Left renal pelvis (tissue), 4 donors: ENCODE results near the gene SIDT2. TPM values are rescaled to one million over a fixed set of nuclear protein-coding genes. Genes with fewer than 3 reads are reported as not detected.
"Not testable (repeated sequence)": the region's sequence is repeated elsewhere in the genome, so short reads cannot be mapped to it uniquely, and the experiment has no call there.

Experiments used
- DNase-seq, 4 donors: peaks; one replicate each; pipeline ENCODE4 v3.0.0-alpha.2; 2013; ENCODE audit warnings: low read depth in 4 of 4, low spot score in 3 of 4
- polyA plus RNA-seq, 4 donors: library from polyadenylated mRNA; unstranded; fragments of 120-200 nt; gene quantifications; one replicate each; pipeline ENCODE4 v1.2.1, GENCODE V29; 2013; ENCODE audit not compliant: insufficient read length in 4 of 4

SIDT2 gene
- polyA plus RNA-seq, 4 donors: 38.0 to 47.9 (median 44.5) TPM

- DNase-seq: no peak
Measured at GRCh38 chr11:117171404-117172061, 7.0 kb upstream of the SIDT2 start.

DNA sequence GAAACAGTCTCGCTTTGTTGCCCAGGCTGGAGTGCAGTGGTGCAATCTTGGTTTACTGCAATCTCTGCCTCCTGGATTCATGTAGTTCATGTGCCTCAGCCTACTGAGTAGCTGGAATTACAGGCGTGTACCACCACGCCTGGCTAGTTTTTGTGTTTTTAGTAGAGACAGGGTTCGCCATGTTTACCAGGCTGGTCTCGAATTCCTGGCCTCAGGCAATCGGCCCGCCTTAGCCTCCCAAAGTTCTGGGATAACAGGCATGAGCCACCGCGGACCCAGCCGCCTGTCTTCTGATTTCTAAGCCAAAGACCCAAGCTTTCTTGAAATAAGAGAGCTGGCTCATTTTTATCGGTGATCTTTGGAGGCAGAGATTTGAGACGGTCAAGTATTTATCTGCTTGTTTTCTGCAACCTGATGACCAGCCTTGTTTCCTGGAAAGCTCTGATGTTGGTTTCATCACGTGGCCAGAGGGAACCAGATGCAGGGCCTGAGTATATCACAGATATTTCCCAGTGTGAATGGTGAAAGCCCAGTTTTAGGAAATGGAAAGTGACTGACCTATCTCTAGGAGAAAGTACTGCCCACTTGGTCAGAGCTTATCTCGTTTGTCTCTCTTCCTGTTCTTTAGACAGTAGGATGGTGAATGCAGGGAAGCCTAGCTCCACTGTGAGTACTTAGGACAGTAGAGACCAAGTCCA, 5.7 kb upstream of the SIDT2 start:
- no peak for DNase-seq

- DNase-seq: no peak
Measured at GRCh38 chr11:117175104-117175503, 3.4 kb upstream of the SIDT2 start.

GRCh38 chr11:117175781-117176180, 2.8 kb upstream of the SIDT2 start:
- no peak for DNase-seq

DNA sequence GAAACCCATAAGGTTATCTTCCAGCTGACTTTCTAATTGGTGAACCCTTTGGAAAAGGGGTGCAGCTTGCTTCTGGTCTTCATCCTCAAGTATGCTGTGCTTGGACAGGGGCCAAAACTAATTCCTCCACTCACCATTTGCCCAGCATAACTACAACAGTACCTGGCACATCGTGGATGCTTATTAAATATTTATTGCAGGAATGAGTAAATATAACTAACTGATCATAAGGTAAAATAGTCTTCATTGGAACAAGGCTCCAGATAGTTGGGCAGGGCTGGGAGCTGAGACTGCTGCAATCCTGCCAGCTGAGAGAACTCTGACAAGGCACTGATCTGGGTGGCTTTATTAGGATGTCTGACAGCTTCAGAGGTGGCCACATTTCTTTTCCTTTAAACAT, 2.4 kb upstream of the SIDT2 start:
- no peak for DNase-seq

- no peak for DNase-seq
Measured at GRCh38 chr11:117177534-117178209, 871 bp upstream of the SIDT2 start.

DNA sequence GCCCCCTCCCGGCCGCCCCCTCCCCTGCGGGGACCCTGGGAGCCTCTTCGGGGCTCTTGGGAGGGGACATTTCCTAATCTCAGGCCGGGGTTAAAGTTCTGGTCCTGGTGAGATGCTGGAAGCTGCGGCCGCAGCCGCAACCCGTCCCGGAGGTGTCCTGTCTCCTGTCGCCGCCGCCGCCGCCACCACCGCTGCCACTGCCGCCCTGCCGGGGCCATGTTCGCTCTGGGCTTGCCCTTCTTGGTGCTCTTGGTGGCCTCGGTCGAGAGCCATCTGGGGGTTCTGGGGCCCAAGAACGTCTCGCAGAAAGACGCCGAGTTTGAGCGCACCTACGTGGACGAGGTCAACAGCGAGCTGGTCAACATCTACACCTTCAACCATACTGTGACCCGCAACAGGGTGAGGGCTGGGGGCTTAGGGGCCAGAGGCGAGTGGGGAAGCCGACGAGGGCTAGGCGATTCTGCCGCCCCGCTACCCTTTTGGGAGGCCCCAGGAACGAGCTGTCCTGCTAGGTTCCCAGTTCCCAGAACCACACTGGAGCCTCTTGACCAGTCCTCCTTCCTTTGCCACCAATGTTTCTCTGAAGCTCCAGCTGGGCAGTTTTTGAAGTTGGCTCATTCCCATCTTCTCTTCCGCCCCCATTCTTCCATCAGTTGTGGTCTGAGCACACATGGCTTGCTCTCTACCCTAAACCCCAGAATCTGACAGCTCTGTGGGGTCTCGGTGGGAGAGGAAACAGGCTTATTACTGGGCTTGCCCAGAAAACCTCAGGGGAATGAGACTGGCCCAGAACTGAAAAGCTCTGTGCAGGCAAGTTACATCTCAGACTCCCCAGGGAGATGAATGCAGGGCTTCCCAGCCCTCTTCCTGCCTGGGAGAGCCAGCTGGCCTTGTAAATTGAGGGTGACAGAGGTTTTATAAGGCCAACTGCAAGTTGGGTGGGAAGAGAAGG, 781 bp downstream of the SIDT2 start:
- DNase-seq: no peak

DNA sequence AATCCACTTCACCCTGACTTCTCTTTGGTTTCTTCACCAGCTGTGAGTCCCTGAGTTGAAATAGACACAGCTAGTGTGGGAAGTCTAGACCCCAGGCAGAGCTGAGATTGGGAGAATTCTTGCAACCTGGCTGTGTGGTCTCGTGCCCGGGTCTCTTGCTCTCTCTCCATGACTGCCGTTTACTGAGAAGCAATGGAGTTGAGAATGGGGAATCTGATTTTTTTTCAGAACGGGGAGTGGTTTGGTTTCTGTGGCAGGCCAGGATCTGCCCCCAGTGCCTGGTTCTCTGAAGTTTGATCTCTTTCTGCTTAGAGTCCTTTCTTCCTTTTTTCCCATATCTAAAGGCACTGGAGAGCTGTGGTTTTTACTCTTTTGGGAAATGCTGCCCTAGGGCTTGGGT, 1.5 kb downstream of the SIDT2 start:
- no peak for DNase-seq

DNA sequence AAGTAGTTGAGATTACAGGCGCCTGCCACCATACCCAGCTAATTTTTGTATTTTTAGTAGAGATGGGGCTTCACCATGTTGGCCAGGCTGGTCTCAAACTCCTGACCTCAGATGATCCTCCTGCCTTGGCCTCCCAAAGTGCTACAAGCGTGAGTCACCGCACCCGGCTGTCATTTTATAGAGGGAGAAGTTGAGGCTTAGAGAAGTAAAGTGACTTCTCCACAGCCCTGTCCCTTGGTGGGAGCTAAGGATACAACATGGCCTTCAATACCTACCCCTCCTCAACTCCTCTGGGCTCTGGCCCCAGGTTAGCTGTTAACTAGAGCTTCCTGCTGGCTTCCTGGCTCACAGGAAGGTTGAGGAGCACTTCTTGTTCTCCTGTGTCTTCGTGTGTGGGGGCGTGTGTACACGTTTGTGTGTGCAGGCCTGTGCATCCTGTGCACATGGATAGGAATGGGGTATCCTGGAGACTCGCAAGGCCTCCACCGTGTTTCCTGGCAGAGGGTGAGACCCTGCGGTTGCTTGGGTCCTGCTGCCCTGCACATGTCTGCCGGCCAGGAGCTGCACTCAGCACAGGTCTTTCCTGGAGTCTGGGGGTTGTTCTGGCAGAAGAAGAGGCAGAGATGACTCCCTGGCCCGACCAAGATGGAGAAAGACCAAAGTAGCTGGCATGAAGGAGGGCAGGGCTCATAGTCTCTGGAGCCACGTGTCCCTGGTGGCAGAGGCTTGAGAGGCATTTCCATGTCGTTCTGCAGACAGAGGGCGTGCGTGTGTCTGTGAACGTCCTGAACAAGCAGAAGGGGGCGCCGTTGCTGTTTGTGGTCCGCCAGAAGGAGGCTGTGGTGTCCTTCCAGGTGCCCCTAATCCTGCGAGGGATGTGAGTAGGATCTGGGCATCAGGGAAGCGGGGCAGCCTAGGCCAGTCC, 2.4 kb downstream of the SIDT2 start:
- no peak for DNase-seq

DNA sequence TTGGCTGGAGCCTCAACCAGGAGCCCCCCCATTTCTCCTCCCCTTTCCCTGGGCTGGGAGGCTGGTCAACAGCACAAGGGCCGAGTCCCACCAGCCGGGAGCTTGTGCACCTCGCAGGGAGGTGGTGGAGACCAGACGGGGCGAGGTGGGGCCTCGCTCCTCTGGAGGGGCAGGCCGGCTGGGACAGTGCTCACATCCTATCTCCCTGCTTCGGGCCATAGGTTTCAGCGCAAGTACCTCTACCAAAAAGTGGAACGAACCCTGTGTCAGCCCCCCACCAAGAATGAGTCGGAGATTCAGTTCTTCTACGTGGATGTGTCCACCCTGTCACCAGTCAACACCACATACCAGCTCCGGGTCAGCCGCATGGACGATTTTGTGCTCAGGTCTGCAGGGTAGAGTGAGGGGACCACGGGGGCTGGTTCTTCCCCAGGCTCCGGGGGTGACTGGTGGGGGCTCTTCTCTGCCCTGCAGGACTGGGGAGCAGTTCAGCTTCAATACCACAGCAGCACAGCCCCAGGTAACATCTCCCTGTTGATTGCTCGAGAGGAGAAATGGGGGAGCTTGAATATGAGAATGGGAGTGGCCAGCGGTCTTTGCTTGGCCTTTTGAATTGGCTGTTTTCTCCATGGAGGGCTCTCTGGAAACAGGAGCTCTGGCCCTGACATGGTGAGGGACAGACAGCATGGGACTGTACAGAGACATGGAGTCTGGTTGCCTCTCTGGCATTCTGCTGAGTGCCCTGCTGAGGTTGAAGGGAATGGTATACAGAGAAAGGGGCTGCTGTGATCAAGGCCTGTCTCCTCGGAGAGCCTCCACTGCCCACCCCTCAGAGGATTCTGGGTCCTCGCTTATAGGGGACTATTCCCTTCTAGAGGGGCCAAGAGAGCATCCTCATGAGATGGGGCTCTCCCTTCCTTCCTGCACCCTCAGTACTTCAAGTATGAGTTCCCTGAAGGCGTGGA, 3.3 kb downstream of the SIDT2 start:
- no peak for DNase-seq

GRCh38 chr11:117182551-117182935, 4.0 kb downstream of the SIDT2 start:
- no peak for DNase-seq

- not testable (repeated sequence) for DNase-seq
Measured at GRCh38 chr11:117183178-117183577, 4.6 kb downstream of the SIDT2 start.

- DNase-seq: no peak
Measured at GRCh38 chr11:117183724-117184349, 5.3 kb downstream of the SIDT2 start.

- DNase-seq: no peak
Measured at GRCh38 chr11:117185736-117186430, 7.3 kb downstream of the SIDT2 start.

- no peak for DNase-seq
Measured at GRCh38 chr11:117186431-117186761, 7.9 kb downstream of the SIDT2 start.

DNA sequence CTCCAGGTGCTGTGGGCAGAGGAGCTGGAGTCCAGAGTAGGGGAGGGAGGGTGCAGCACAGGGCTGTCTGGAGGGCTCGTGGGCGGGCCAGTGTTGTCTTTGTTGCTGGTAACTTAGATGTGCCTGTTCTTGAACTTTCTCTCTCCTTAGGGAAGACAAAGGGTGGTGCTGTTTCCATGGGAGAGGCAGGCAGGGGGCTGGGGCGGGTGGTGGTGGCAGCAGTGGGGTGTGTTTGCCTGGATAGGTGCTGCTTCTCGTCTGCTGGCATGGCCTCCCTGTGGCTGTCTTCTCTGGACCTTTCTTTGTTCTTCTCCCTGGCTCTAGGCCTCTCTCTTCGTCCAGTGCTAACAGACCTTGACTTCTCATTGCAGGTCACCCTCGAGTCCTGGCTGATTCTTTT, 8.5 kb downstream of the SIDT2 start:
- no peak for DNase-seq

GRCh38 chr11:117187428-117187798, 8.9 kb downstream of the SIDT2 start:
- no peak for DNase-seq
